GM23338 (cell line): ENCODE measurements around the gene MAIP1. TPM values are rescaled to one million over a fixed set of nuclear protein-coding genes. Genes with fewer than 3 reads are reported as not detected.

ENCODE experiments used
- ATAC-seq: fragments of 200-7000 bp; cut with Tn5 transposase; 3 replicates; pipeline ENCODE4 v1.9.1; 2020
- DNase-seq: peaks from one replicate; pipeline ENCODE4 v3.0.0-alpha.2; 2015; ENCODE audit warnings: low spot score
- H2AFZ ChIP-seq: fragments of 200-600 bp; sonication (generic); 2 replicates; pipeline ENCODE4 v1.8.0; 2016; ENCODE audit warnings: antibody characterized with exemption, mild to moderate bottlenecking, moderate library complexity
- H3F3A ChIP-seq: fragments of 200-600 bp; sonication (generic); replicated peaks from 2 replicates; pipeline ENCODE4 v1.8.0; 2017; ENCODE audit warnings: antibody characterized with exemption, mixed run types, low read depth
- H3K27ac ChIP-seq: fragments of 200-600 bp; sonication (generic); 2 replicates; pipeline ENCODE4 v1.6.1; 2016; ENCODE audit warnings: low read depth
- H3K27me3 ChIP-seq: fragments of 200-600 bp; sonication (generic); 2 replicates; pipeline ENCODE4 v1.8.0; 2016; ENCODE audit warnings: mild to moderate bottlenecking, mixed run types, moderate library complexity; ENCODE audit not compliant: insufficient read depth
- H3K36me3 ChIP-seq: fragments of 200-600 bp; sonication (generic); 2 replicates; pipeline ENCODE4 v1.8.0; 2016; ENCODE audit warnings: mild to moderate bottlenecking; ENCODE audit not compliant: insufficient read depth
- H3K4me1 ChIP-seq: fragments of 200-600 bp; sonication (generic); 2 replicates; pipeline ENCODE4 v1.8.0; 2016; ENCODE audit warnings: mild to moderate bottlenecking, moderate library complexity; ENCODE audit not compliant: insufficient read depth
- H3K4me2 ChIP-seq: fragments of 200-600 bp; sonication (generic); 2 replicates; pipeline ENCODE4 v1.7.1; 2017; ENCODE audit warnings: mixed run types
- H3K4me3 ChIP-seq: fragments of 200-600 bp; sonication (generic); 2 replicates; pipeline ENCODE4 v1.6.1; 2016; ENCODE audit warnings: mixed run types
- H3K79me2 ChIP-seq: fragments of 200-600 bp; sonication (generic); replicated peaks from 2 replicates; pipeline ENCODE4 v1.8.0; 2017; ENCODE audit warnings: mild to moderate bottlenecking; ENCODE audit not compliant: insufficient read depth
- H3K9me2 ChIP-seq: fragments of 200-600 bp; sonication (generic); 2 replicates; pipeline ENCODE4 v1.8.0; 2017; ENCODE audit not compliant: insufficient read depth
- H4K20me1 ChIP-seq: fragments of 200-600 bp; sonication (generic); replicated peaks from 2 replicates; pipeline ENCODE4 v1.8.0; 2017; ENCODE audit warnings: mild to moderate bottlenecking; ENCODE audit not compliant: insufficient read depth
- H3K27ac Mint-ChIP-seq: 2 replicates; pipeline ENCODE4 v1.8.0; 2020; ENCODE audit warnings: inconsistent platforms, mild to moderate bottlenecking, moderate library complexity, mixed read lengths
- H3K27me3 Mint-ChIP-seq: 3 replicates; pipeline ENCODE4 v1.8.0; 2022; ENCODE audit warnings: low read depth, mild to moderate bottlenecking, moderate library complexity, mixed read lengths, inconsistent platforms; ENCODE audit not compliant: insufficient read depth, poor library complexity
- H3K36me3 Mint-ChIP-seq: 3 replicates; pipeline ENCODE4 v1.8.0; 2021; ENCODE audit warnings: low read depth, mild to moderate bottlenecking, inconsistent platforms, moderate library complexity, mixed read lengths
- H3K4me1 Mint-ChIP-seq: 3 replicates; pipeline ENCODE4 v1.8.0; 2020; ENCODE audit warnings: mild to moderate bottlenecking, inconsistent platforms, mixed read lengths
- H3K4me3 Mint-ChIP-seq: 3 replicates; pipeline ENCODE4 v1.8.0; 2021; ENCODE audit warnings: moderate library complexity, mild to moderate bottlenecking, inconsistent platforms, mixed read lengths
- H3K9me3 Mint-ChIP-seq: 3 replicates; pipeline ENCODE4 v1.8.0; 2020; ENCODE audit warnings: moderate library complexity, mild to moderate bottlenecking, inconsistent platforms, mixed read lengths
- CREB1 ChIP-seq: fragments of 250-450 bp; sonication (Bioruptor Pico); IDR thresholded peaks from 2 replicates; pipeline ENCODE4 v1.5.0; 2020; ENCODE audit warnings: low read depth, mild to moderate bottlenecking, moderate library complexity
- CTCF ChIP-seq, 2 experiments: fragments of 200-600 bp in 1 of 2; sonication (generic) in 1 of 2; conservative IDR thresholded peaks; 2 replicates each; pipeline versions ENCODE4 v1.5.1 to v1.6.1; 2016 to 2017; ENCODE audit warnings: antibody characterized with exemption in 2 of 2, low read depth in 2 of 2, mild to moderate bottlenecking in 2 of 2, moderate library complexity in 1 of 2
- ETS1 ChIP-seq: IDR thresholded peaks from 2 replicates; pipeline ENCODE4 v1.6.1; 2016; ENCODE audit warnings: antibody characterized with exemption
- EZH2 ChIP-seq: fragments of 200-600 bp; sonication (generic); IDR thresholded peaks from one replicate; pipeline ENCODE4 v1.8.0; 2017; ENCODE audit warnings: antibody characterized with exemption, mild to moderate bottlenecking, low read depth; ENCODE audit not compliant: unreplicated experiment
- EZH2phosphoT487 ChIP-seq: fragments of 200-600 bp; sonication (generic); IDR thresholded peaks from one replicate; pipeline ENCODE4 v1.8.1; 2018; ENCODE audit warnings: antibody characterized with exemption; ENCODE audit not compliant: unreplicated experiment
- JUNB ChIP-seq: IDR thresholded peaks from one replicate; pipeline ENCODE4 v1.6.1; 2016; ENCODE audit warnings: antibody characterized with exemption; ENCODE audit not compliant: unreplicated experiment
- NANOG ChIP-seq: IDR thresholded peaks from 2 replicates; pipeline ENCODE4 v1.6.1; 2016; ENCODE audit warnings: antibody characterized with exemption, borderline replicate concordance
- POLR2AphosphoS5 ChIP-seq: IDR thresholded peaks from 2 replicates; pipeline ENCODE4 v1.6.1; 2016; ENCODE audit warnings: antibody characterized with exemption, low read depth
- REST ChIP-seq: IDR thresholded peaks from one replicate; pipeline ENCODE4 v1.6.1; 2018; ENCODE audit warnings: antibody characterized with exemption; ENCODE audit not compliant: unreplicated experiment
- STAT1 ChIP-seq: IDR thresholded peaks from one replicate; pipeline ENCODE4 v1.6.1; 2016; ENCODE audit warnings: antibody characterized with exemption; ENCODE audit not compliant: unreplicated experiment
- ZNF114 ChIP-seq: fragments of 250-450 bp; sonication (Bioruptor Pico); IDR thresholded peaks from 2 replicates; pipeline ENCODE4 v1.5.0; 2020; ENCODE audit warnings: mild to moderate bottlenecking, moderate library complexity
- ZNF331 ChIP-seq: fragments of 250-450 bp; sonication (Bioruptor Pico); IDR thresholded peaks from 2 replicates; pipeline ENCODE4 v1.5.0; 2020; ENCODE audit warnings: low read depth, mild to moderate bottlenecking, moderate library complexity
- ZNF462 ChIP-seq: fragments of 250-450 bp; sonication (Bioruptor Pico); IDR thresholded peaks from 2 replicates; pipeline ENCODE4 v1.5.0; 2020; ENCODE audit warnings: mild to moderate bottlenecking, moderate library complexity
- polyA plus RNA-seq: library from polyadenylated mRNA; unstranded; fragments of >200 nt; fragmentation: Nextera tagmentation; extraction: Ambion mirVana; gene quantifications from 2 replicates; pipeline ENCODE4 v1.2.1, GENCODE V29; 2016
- total RNA-seq: library from RNA; depleted of rRNA; stranded (reverse); fragments of >200 nt; shearing (Covaris generic); gene quantifications from 2 replicates; pipeline ENCODE4 v1.2.3, GENCODE V29; 2014

Gene MAIP1
- total and polyA plus RNA-seq, 2 experiments from 2014 or later = 36.0 to 41.9 TPM

- H3K9me3 Mint-ChIP-seq = no peaks in the 10 kb centered on the region
Observed at GRCh38 chr2:199989822-199990221, 34.4 kb downstream of the MAIP1 start.

More at GRCh38 chr2:199989822-199990221, 34.4 kb downstream of the MAIP1 start:
- Histone ChIP-seq H3K27ac (no peak overlapping the region), H3K79me2 (no peaks in the 10 kb centered on the region), H3K4me2 (no peak overlapping the region), H3K4me1 (peaks cover 12% of the 10 kb centered on the region), H3K36me3 (no peaks in the 10 kb centered on the region), H3F3A (no peaks in the 10 kb centered on the region), H3K9me2 (peaks cover 19% of the 10 kb centered on the region), H3K4me3 (no peak overlapping the region), H4K20me1 (no peaks in the 10 kb centered on the region), H2AFZ (no peak overlapping the region), H3K27me3 (no peaks in the 10 kb centered on the region)
- TF ChIP-seq NANOG (no peak), JUNB (no peak), CTCF (conservative IDR thresholded peaks at IDR 0.05; ENCODE audit: low read depth in 2 of 2) (no peak), ZNF114 (no peak), REST (no peak), POLR2AphosphoS5 (no peak), STAT1 (no peak), EZH2 (no peak), ETS1 (no peak), ZNF462 (no peak), EZH2phosphoT487 (no peak), CREB1 (CRISPR knock-in tag) (no peak), ZNF331 (CRISPR knock-in tag) (no peak)
- DNase-seq (no peak), ATAC-seq (no peak)
- H3K27ac Mint-ChIP-seq = no peak overlapping the region
- H3K4me3 Mint-ChIP-seq = no peak overlapping the region
- peaks cover 3% of the 10 kb centered on the region; the same call in 1 of the 3 replicates for H3K4me1 Mint-ChIP-seq
- H3K27me3 Mint-ChIP-seq = peaks cover 3% of the 10 kb centered on the region
- no peaks in the 10 kb centered on the region for H3K36me3 Mint-ChIP-seq
